ENCODE measurements around the gene HPSE2.

Gene HPSE2

DNA sequence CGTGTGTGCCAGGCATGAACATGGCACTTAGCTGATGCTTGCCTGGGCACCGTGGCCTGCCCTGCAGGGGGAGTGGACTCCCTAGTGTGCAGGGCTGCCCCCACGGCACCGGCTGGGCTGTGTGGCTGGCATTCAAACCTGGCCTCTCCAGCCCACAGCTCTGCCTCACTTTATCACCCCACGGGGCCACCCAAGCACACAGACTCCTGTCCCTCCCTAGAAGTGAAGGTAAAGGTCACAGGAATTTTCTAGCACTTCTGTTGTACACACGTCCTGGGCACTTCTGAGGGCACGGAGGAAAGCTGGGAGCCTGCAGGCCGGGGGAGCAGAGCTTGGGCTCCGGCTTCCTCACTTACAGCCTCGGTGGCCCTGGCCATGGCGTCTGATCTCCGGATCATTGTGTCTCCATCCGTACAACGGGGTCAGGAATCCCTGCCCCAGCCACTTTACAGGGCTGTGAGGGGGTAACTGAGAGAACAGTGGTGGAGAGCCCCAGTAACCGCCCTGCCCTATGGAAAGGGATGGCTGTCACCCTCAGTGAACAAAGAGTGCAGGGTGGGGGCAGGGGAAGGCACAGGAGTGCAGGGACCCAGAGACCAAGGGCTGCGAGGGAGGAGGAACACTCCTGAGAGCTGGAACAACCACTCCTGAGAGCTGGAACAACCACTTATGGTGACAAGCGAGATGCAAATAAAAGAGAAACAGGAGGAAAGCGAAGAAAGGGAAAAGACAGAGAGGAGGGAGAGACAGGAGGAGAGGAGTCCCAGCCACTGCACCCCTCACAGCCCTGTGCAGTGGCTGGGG, 816.8 kb downstream of the HPSE2 start:
- DNase-seq (ENCODE audit: low read depth in 3 of 3, low spot score in 1 of 3), result no peak

DNA sequence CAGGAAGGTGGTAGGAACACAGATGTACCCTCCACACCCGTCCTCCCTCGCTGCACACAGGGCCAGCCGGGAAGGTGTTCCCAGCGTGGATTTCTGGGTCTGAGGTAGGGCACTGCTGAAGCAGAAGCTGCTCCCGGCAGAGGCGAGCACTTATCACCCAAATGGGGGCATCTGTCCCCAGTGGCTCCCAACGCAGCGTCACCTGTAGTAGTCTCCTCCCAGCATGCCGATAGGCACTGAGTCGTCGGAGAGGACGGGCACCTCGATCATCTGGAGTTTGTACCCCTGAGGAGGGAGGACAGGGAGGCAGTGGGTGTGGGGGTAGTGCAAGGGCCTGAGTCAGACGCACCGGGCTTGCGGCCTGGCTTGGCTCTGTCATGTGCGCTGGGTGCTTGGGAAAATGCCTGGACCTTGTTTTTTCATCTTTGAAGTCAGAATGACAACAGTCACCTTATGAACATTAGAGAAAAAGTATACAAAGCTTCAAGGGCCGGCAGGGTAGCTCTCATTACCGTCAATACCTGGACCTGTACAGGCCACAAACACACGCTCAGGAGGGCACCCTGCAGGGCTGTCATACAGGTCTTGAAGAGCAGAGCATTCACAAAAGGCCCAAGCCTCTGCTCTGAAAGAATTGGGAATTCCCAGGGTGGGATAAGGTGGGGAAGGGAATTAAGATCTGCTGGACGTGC, 817.5 kb downstream of the HPSE2 start:
- no peak for DNase-seq (ENCODE audit: low read depth in 3 of 3, low spot score in 1 of 3)

DNA sequence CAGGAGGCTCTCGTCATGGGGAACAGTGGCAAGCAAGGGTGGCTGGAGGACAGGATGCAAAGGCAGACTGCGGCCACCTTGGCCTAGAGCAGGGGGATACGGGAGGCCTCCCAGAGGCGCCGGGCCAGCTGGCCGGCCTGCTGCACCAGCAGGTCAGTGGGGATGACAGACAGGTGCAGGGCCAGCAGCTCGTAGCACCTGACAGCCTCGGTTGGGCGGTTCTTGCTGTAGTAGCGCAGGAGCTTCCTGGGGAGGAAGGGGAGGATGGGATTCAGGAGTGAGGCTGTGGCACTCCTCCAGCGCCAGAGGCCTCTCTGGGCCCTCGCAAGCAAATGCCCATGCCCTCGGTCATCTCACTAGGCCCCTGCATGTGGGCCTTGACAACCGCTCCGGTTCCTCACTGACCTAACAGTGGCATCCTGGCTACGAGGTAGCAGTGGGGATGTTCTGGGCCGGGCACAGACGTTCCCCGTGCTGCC, 818.1 kb downstream of the HPSE2 start:
- DNase-seq (ENCODE audit: low read depth in 3 of 3, low spot score in 1 of 3), result no peak

DNA sequence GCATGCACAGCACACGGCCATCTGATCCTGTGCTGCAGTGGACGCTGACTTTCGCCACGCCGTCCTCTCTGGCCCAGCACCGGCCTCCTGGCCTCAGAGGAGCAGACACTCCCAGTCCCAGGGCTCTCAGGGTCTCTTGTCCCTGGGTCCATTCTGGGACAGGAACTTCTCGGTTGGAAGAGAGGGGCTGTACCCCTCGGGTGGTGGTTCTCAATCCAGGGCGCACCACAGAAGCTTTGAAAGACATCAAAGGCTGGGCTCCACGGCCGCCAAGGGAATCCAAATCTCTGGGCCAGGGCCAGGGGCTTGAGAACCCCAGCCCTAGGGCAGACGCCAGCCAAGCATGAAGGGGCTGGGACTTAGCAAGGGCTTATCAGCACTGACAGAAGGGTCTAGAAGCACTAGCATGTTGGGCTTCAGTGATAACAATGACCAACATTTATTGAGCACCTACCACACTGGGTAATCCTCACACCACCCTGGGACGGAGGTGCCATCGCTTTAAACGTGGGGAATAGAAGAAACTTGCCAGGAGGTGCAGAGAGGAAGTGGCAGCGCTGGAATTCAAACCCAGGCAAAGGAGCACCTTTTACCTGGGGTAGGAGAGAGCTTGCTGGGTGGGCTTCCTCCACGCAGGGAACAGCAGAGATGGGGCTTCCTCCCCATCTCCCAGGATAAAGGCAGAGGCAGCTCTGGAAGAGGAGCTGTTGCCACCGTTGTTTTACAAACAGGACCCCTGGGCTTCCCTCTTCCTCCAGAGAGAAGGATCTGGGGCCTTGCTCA, 818.9 kb downstream of the HPSE2 start:
- no peak for DNase-seq (ENCODE audit: low read depth in 3 of 3, low spot score in 1 of 3)

DNA sequence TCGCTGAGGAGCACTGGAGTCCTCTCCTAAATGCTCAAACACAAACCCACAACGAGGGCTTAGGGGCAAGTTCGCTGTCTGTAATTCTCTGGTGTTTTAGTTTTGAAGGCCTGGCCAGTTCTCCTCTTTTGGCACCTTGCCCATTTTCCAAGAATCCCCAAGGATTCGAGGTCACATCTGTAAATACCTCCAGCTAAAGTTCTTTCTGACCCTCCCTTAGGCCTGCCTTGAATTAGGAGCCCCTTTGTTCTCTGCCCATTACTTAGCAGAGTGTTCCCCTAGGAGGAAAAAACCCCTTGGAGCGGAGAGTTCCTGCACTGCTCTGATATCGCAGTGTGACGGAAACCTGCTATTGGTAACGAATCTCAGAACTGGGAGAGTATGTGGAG, 819.9 kb downstream of the HPSE2 start:
- DNase-seq (ENCODE audit: low read depth in 3 of 3, low spot score in 1 of 3), result no peak

DNA sequence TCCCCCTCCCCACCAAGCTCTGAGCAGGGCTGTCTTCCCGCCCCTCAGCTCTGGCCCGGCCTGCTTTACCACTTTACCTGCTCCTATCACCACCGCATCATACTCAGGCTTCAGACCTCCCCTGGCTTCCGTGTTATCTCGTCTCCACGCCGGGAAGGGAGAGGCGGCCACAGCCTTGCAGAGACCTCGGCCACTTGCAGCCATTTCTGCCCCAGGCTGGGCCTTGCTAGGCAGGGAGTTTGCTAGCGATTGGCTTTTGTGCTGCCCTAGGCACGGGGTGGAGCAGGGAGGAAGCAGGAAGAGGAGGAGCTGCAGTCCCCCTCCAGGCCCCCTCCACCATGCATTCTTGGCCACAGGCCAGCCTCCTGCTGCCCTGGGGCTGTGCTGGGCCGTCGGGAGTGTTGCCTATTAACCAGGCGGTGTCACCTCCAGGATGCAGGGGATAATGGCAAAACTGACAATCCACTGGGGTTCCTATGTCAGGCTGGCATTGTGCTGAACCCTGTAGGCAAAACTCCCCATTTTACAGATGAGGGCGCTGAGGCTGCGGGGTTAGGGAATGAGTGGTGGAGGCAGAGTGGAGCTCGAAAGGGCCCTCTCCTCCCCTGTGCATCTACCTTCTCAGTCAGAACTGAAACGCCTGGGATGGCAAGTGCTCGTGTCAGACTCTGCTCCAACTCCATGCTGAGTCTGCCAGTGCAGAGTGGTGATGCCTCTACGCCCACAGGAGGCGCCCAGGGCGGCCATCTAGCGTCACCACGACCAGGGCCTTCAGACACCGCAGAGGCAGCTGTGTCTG, 820.5 kb downstream of the HPSE2 start, which contains the start of gene PYROXD2:
PYROXD2 (minus strand) TSS at position 251 of the 799 bp plus-strand sequence; CDS start at position 204, 47 bp downstream.
- DNase-seq (ENCODE audit: low read depth in 3 of 3, low spot score in 1 of 3), result peak in 2 of 3 donors; percentile 9 to 13

DNA sequence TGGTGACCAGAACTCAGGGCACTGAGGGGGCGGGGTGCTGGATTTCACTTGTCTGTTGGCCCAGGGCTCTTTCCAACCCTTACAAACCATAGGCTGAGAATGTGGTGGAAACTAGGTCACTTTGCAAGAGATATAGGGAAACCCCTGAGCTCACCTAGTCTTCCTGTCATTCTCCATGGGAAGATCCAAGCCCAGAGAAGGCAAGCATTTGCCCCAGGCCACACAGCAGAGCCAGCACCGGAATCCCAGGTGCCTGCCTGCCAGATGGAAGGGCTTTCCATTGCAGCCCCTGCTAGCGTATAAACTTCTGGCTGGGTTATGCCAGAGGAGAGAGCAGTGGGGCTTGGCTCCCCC, 821.1 kb downstream of the HPSE2 start:
- no peak for DNase-seq (ENCODE audit: low read depth in 3 of 3, low spot score in 1 of 3)

DNA sequence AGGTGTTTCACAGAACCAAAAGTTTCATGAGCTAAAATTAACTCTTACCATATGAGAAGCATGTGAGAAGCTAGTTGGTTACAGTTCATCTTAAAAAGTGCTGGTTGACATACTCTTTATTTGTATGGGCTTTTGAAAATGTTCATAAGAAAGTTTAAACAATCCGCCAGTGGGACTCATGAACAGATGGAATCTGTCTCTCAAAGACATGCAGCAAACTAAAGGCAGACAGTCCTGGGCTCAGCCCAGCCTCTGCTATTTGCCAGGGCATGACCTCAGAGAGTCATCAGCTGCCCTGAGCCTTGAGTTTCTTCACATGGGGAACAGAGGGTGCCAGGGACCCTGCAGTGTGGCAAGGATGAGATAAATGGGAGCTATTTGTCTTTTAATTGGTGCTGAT, 823.9 kb downstream of the HPSE2 start:
- DNase-seq (ENCODE audit: low read depth in 3 of 3, low spot score in 1 of 3), result no peak

DNA sequence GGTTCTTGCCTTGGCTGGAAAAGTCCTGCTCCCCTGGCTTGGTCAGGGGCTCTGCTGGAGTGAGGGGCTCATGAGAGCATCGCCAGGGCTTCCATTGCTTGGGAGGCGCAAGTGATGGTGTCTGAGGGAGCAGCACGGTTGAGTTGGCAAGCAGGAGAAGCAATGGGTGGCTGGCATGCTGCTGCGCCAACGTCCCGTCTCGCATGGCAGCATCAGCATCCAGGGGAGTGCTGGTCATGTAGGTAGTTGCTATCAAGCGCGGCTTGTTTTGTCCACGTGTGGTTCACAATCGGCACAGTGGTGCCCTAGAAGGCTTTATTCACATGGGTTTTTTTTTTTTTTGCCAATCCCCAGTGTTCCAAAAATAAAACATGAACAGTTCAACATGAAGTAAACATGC, 824.5 kb downstream of the HPSE2 start:
- no peak for DNase-seq (ENCODE audit: low read depth in 3 of 3, low spot score in 1 of 3)

DNA sequence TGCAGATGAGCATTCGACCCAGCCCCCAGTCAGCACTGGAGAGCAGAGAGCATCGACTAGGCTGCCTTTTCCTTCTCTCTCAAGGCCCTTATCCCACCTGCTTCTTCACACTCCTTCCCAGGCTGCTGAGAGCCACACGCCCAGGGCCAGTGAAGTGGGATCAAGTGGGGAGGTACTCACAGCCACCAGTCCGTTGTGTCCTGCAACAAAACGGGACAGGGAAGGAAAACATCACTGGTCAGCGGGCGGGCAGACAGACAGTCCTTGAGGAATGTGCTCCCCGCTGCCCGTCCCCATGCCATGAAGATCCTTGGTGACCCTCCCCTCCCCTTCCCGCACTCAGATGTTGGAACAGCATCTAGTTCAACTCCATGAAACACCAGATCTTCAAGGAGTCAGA, 824.9 kb downstream of the HPSE2 start:
- DNase-seq (ENCODE audit: low read depth in 3 of 3, low spot score in 1 of 3), result no peak

DNA sequence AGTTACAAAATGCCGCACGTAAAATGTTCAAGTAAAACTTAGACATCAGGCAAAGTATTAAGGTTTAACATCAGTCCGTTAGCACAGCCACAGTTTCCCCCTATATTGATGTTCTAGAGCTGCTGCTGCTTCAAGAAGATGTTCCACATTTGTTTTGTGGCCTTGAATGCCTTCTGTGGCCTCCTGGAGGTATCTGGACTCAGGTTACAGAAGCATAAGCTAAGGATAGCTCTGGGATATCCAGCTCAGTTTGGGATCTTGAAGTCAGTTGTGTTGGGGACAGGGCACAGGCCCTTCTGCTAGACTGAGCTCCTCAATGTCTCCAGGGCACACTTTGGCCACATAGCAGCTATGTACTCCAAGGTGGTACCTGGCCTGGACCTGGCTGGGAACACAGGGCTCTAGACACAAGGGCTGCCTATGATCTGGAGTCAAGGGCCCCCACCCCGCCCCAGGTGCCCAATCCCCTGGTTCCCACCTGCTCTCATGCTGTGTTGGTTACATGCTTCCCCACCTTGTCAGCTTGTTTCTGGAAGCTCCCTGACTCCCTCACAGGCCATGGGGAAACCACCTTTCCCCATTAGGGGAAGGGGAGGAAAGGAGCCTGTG, 825.4 kb downstream of the HPSE2 start:
- no peak for DNase-seq (ENCODE audit: low read depth in 3 of 3, low spot score in 1 of 3)

DNA sequence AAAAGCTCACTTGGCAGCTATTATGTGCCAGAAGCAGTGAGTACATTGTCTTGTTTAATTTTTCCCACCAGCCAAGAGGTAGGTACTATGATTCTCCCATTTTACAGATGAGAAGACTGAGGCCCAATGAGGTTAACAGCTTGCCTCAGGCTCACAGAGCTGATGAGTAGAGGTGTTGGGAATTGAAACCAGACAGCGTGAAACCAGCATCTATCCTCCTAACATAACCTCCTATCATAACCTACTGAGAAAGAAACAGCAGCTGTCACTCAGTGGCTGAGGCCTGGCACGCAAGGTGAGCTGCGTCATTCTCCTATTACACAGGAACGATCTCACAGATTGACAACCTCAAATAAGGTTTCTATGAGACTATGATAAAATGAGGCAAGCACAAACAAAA, 826.9 kb downstream of the HPSE2 start:
- DNase-seq (ENCODE audit: low read depth in 3 of 3, low spot score in 1 of 3), result no peak

DNA sequence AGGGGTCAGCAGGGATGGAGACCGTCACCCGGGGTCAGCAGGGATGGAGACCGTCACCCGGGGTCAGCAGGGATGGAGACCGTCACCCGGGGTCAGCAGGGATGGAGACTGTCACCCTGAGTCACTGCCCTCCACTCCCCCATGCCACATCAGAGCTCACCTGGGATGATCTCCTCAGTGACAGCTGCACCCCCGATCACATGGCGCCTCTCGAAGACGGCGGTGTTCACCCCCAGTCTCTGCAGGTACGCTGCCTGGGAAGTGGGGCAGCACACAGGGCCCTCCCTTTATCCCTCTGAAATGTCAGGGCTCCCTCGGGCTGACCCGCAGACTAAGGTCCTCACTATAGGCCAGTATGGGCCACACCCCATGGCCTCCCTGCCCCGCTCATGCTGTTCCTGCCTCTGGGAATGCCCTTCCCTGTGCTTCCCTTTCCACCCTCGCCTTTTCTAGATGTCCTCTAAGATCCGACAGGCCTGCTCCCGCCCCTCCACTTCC, 827.9 kb downstream of the HPSE2 start:
- no peak for DNase-seq (ENCODE audit: low read depth in 3 of 3, low spot score in 1 of 3)
